GM21737 (cell line): ENCODE results near the gene IGFBP6.

Experiments
- ATAC-seq: cut with Tn5 transposase; IDR thresholded peaks from one replicate; pipeline ENCODE4 v1.9.1; 2021; ENCODE audit warnings: mild to moderate bottlenecking, moderate library complexity; ENCODE audit not compliant: unreplicated experiment

The IGFBP6 gene

DNA sequence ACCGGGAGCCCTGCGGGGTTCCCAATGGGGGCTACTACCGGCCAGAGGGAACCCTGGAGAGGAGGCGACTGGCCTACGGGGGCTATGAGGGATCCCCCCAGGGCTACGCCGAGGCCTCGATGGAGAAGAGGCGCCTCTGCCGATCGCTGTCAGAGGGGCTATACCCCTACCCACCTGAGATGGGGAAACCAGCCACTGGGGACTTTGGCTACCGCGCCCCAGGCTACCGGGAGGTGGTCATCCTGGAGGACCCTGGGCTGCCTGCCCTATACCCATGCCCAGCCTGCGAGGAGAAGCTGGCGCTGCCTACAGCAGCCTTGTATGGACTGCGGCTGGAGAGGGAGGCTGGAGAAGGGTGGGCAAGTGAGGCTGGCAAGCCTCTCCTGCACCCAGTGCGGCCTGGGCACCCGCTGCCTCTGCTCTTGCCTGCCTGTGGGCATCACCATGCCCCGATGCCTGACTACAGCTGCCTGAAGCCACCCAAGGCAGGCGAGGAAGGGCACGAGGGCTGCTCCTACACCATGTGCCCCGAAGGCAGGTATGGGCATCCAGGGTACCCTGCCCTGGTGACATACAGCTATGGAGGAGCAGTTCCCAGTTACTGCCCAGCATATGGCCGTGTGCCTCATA lies 37.9 kb upstream of the IGFBP6 start:
- no peak for ATAC-seq

DNA sequence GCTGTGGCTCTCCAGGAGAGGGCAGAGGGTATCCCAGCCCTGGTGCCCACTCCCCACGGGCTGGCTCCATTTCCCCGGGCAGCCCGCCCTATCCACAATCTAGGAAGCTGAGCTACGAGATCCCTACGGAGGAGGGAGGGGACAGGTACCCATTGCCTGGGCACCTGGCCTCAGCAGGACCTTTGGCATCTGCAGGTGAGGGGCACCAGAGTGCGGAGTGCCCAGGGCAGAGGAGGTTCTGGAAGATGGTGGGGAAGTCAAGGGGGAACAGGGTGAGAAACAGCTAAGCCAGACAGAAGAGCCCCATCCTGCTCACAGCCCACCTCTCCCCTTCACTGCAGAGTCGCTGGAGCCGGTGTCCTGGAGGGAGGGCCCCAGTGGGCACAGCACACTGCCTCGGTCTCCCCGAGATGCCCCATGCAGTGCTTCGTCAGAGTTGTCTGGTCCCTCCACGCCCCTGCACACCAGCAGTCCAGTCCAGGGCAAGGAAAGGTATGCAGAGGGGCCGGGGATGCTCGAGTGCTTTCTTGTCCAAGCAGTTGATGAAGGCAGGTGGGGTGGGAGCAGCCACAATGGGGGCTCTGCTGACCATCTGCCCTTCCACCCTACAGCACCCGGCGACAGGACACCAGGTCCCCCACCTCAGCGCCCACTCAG lies 37.3 kb upstream of the IGFBP6 start:
- no peak for ATAC-seq

DNA sequence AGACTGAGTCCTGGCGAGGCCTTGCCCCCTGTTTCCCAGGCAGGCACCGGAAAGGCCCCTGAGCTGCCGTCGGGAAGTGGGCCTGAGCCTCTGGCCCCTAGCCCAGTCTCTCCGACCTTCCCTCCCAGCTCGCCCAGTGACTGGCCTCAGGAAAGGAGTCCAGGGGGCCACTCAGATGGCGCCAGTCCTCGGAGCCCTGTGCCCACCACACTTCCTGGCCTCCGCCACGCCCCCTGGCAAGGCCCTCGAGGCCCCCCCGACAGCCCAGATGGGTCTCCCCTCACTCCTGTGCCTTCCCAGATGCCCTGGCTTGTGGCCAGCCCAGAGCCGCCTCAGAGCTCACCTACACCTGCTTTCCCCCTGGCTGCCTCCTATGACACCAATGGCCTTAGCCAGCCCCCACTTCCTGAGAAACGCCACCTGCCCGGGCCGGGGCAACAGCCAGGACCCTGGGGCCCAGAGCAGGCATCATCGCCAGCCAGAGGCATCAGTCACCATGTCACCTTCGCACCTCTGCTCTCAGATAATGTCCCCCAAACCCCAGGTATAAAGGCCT lies 36.7 kb upstream of the IGFBP6 start:
- ATAC-seq: no peak

DNA sequence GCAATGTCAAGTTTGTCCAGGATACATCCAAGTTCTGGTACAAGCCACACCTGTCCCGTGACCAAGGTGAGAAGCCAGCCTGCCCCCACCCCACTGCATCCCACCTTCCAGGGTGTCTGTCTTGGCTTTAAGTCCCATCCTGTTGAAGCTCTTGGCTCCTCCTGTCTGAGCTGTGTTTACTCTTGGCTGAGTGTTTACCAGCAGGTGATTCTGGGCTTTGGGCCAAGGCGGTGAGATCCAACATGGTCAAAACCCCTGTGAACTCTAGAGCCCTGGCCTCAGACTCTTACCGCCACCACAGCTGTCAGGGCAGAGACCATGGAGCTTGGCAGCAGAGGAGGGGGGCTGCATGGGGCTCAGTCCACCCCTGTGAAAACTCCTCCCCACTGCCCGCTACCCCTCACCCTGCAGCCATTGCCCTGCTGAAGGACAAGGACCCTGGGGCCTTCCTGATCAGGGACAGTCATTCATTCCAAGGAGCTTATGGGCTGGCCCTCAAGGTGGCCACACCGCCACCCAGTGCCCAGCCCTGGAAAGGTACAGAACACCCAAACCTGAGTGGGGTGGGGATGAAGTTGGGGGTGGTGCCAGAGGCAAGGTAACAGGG lies 36.0 kb upstream of the IGFBP6 start:
- no peak for ATAC-seq

DNA sequence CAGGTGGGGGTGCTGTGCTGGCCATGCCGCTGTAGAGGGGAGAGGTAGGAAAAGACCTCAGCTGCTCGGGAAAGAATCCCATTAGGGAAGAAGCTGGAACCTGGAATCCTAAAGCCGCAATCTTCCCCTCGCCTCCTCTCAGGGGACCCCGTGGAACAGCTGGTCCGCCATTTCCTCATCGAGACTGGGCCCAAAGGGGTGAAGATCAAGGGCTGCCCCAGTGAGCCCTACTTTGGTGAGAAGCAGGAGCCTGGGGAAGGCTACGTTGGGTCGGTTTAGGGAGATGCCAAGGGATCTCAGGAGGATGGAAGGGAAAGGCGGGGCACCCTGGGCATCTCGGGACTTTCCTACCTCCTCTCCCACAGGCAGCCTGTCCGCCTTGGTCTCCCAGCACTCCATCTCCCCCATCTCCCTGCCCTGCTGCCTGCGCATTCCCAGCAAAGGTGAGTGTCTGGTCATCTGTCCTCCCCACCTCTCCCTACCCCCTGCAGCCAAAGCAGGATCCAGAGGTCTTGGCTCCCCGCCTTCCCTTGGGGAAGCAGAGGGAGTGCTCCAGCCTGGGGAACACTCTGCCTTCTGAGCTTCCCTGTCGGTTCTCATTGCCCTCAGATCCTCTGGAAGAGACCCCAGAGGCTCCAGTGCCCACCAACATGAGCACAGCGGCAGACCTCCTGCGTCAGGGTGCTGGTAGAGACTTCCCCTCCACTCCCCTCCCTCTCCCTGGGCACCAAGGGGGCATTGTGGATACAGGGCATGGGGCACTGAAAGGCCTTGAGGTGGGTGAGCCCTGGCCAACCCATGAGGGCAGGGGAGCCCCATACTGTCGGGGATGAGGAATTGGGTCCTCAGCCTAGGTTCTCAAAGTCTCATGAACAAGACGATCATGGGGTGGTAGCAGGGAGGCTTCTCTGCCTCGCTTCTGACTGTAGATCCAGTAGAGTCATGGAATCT lies 35.2 kb upstream of the IGFBP6 start:
- no peak for ATAC-seq

DNA sequence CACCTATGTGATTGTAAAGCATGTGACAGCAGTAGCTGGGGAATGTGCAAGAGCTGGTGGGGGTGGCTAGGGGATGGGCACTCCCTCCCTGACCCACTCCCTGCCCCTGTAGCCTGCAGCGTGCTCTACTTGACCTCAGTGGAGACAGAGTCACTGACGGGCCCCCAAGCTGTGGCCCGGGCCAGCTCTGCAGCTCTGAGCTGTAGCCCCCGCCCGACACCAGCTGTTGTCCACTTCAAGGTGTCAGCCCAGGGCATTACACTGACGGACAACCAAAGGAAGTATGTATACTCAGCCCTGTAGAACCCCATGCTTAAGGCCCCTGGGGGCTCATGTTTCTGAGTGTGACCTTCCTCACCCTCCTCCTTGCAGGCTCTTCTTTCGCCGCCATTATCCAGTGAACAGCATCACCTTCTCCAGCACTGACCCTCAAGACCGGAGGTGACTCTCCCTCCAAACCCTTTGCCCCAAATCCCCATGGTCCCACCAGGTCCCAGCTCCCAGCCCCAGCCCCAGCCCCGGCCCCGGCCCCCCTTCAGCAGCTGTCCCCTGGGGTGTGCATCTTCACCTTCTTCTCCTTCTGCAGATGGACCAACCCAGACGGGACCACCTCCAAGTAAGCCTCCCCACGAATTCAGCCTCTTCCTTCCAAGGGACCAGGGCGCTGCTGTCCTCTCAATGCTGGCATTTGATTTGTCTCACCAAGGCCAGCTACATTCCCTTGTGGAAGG lies 34.3 kb upstream of the IGFBP6 start:
- ATAC-seq: no peak

DNA sequence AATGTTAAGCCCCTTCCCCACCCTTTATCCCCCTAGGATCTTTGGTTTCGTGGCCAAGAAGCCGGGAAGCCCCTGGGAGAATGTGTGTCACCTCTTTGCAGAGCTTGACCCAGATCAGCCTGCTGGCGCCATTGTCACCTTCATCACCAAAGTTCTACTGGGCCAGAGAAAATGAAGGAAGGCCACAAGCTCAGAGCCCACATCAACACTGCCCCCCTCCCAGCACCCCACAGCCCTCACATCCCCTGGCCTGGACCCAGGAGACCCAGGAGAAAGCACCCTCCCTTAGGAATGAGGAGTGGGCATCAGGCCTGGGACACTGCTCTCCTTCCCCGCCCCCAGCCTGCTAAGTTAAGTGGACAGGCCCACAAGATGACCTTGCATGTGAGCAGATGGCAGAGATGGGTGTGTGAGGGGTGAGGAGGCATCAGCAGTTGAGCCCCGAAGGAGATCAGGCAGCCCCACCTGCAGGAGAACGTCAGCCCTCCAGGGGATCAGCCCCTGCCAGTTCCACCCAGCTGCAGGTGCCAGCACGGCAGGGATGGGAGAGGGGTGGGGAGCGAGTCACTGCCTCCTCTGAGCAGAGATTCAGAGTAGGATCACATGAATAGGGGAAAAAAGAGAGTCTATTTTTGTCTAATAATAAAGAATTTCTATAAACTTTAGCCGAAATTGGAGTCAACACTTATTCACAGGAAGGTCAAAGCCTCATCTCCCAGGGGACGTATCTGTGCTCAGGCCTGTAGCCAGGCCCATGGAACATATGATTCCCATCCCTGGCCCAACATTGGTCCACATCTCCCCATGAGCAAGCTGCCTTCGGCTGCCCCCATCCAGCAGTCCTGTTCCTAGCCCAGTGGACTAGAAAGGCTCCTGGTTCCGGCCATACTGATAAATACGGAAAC lies 33.5 kb upstream of the IGFBP6 start:
- no peak for ATAC-seq

DNA sequence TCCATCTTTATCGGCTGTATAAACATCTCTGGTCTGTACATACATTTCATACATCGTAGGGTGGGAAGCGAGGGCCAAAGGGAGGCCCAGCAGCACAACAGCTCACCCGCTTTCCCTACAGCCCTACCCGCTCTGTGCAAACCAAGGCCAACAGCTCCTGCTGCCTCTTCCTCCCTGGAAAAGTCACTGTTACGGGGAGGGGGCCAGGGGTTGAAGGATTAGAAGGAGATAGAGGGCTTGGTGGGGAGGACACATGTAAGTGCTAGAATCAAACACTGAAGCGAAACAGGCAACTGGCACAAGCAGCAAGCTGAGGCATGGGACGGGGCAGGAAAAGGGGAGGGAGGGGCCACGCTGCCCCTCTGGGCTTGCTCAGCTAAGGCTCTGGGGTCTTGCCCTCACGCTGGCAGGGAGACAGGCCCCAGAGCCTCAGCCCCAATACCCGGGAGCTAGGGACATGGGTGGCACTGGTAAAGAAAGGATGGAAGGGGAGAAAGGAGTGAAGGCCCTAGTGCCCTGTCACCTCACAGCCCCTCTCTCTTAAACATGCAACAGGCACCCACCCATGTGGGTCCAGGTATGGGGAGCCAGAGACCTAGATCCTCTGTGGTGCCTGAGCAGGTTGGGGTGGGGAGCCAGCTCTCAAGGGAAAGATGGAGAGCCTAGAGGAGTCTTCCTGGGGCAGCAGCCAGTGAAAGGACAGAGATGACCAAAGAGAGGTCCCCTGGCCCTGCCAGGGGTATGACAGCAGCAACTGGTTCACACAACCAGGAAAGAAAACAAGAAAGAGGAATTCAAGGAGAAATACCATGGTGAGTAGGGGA lies 32.6 kb upstream of the IGFBP6 start:
- ATAC-seq: no peak

DNA sequence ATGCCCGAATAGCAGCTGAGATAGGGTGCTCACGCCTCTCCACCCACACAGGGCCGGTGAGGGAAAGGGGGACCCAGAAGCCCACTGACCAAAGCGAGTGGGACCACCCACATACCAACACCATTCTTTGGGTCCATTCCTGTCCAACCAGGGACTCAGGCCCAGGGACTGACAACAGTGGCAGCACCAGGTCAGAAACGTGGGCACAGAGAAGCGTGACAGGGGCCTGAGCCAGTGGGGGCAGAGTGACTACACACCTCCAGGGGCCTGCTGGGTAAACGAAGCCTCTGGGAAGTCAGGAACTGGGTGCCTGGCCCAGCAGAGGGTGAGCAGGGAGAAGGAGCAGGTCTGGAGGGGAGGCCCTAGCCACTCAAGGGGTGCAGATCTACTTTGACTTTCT lies 32.0 kb upstream of the IGFBP6 start:
- ATAC-seq: no peak

DNA sequence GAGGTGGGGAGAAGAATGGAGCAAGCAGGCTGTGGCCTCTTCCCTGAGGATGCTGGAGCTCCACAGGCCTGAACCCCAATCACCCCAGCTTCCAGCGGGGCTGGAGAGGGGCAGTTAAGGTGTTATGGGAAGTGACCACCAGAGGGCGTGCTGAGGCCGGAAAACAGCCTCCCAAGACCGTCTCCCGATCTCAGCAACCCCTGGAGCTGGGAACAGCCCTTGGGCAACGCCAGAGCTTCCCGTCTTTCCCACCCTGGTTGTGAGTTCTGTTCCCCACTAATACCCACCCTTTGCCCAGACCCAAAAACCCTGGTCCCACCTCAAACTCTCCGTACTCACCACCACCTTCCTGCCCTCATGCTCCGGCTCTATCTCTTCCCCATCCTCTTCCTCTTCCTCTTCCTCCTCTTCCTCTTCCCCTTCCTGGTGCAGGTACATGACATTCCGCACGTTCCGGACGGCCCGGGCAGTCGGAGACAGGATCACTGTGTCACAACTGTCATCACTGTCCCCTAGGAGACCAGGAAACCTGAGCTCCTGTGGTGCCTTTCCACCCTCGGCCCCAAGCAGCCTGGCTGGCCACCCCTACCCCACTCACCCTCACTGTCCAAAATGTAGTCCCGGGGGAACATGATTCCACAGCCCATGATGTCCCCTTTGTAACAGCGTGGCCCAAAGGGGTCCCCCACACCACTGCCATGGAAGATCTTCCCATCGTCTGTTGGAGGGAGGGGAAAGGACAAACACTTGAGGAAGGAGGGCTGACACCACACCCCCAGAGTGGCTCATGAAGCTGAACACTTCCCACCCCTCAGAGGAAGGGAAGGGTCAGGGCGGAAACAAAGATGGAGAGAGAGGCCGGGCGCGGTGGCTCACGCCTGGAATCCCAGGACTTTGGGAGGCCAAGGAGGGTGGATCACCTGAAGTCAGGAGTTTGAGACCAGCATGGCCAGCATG lies 31.2 kb upstream of the IGFBP6 start:
- ATAC-seq: no peak

DNA sequence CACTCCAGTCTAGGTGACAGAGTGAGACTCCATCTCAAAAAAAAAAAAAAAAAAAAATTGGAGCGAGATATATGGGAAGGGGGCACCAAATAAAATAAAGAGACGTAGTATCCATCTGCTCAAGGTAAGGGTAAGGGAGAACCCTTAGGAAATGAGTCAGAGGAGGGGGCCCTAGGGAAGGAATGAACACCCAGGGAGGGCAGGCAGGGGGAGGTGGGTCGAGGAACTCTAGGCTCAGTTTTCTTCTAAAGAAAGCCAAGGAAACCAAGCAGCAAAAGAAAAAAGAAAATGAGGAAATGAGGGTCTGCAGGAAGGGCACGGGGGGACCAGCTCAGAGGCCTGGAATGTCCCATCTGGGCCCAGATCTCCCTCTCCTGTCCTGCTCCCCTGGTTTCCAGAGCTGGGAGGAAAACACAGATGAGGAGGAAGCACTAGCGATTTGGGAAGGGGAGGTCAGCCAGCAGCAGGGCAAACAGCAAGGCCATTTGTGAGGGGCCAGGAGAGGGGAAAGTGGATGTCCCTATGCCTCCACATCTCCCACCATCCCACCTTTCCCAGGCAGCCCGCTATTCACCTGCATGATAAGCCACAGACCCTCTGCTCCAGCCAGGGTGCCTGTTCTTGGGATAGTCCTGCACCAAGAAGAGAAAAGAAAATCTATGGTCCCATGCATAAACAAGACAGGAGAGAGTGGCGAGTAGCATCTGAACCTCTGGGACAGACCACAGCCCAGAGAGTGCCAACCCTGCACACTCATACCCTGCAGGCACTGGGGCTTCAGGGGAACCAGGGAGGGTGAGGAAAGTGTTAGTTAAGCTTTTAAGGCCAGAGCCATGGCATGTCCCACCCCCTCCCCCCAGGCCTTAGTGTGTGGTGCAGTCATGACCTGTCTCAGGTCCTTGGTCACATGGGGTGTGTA lies 30.1 kb upstream of the IGFBP6 start:
- ATAC-seq: no peak

DNA sequence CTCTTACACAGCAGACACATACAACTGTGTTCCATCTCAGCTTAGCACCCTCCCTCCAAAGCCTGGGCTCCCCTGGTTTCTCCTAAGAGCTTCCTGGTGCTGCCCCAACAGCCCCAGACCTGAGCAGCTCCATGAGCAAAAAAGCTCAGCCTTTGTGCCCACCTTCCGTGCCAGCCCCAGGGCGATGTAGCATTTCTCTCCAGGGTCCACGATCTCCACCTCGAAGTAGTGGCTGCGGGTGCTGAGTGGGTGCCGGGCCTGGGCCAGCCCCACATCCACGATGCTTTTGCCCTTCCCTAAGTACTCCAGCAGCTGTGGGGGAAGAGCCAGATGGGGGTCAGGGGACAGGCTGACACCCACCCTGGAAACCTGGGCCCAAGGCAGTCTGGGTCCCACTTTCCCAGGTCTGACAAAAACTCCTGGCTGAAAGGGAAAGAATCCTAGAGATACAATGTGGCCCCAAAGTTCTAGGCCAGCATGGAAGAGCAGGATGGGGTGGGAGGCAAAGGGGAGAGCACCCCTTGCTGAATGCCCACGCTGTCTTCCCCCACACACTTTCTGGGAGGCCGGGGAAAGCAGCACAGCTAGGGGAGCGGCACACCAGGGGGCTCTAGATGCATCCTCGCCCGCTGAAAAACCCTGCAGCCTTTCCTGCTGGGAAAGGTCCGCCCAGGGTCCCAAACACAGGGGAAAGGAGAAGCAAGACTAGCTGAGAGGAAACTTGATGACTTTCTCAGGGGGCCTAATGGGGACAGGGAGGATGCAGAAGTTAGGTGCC lies 29.3 kb upstream of the IGFBP6 start:
- no peak for ATAC-seq

DNA sequence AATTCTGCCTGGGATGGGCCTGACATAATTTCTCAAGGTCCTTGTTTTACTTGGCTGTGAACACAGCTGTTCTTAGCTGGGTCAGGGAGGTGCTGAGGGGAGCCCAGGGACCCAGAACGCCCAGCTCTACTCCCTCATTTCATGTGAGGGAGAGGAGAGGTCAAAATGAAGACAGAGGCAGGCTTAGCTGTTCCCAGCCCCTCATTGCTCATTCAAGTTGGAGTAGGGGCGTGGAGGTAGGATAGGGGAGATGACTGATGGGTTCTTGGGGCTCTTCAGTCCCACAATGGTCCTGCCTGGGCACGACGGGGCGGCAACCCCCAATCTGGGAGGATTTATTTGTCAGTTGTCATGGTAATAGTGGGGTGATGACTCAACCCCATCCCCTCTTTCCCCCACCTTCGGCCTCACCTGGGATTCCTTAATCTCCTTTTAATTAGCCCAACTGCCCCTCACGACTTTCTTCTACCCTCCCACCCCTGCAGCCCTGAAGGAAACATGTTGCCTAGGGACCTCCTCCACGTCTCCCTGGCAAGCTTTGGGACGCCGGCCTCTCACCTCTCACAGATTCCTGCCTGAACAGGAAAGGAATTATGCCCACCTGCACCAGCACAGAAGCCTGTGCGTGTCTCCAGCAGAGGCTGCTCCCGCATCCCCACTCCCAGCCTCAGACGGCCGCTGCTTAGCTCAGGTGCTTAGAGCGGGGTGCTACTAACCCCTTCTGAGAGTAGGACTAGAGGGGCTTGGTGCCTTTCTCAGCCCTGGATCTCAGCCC lies 28.5 kb upstream of the IGFBP6 start:
- ATAC-seq: no peak

DNA sequence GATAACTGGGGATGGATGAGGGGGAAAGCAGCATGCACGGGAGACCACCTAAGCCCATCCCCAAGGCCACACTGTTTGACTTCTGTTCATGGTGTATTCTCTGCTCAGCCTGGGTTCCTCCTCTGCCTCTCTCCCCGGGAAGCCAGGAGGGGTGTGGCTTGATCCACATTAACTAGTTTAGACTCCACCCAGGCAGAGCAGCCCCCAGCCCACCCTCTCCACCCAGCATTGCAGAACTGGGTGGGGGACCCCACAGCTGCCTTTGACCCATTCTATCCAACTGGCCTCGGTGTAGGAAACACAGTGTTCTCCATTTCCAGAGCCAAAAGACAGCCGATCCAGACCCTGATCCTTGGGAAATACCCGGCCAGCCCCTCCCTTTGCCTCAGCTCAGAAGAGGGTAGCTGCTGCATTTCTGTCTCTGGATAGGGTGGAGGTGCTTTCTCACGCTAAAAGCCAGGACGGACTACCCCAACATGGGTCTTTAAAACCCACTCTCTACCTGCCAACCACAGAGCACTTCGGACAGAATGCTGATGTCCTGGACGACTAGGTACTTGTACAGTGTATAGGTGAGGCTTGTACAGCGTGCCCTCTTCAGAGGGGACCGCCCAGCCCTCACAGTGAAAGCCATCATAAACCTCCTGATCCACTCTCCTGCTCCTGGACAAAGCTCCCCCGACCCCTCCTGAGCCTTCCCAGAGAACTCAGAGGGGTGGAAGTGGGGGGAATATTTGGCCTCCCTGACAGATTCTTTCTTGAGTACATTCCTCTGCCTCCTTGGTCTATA lies 27.7 kb upstream of the IGFBP6 start:
- no peak for ATAC-seq
